Activated CD4-positive, alpha-beta T cell treated with anti-CD3 and anti-CD28 coated beads, Interleukin-2, amount 50 U/mL, for 1 hour (primary cell): ENCODE measurements around the gene PSAP.
"Not testable (repeated sequence)": the region's sequence is repeated elsewhere in the genome, so short reads cannot be mapped to it uniquely, and the experiment has no call there.

ENCODE experiments used
- DNase-seq: peaks from one replicate; pipeline ENCODE4 v3.0.0-alpha.2; 2020

The PSAP gene

GRCh38 chr10:71873582-71874211 lies 22.6 kb upstream of the PSAP start:
- DNase-seq: no peak

DNA sequence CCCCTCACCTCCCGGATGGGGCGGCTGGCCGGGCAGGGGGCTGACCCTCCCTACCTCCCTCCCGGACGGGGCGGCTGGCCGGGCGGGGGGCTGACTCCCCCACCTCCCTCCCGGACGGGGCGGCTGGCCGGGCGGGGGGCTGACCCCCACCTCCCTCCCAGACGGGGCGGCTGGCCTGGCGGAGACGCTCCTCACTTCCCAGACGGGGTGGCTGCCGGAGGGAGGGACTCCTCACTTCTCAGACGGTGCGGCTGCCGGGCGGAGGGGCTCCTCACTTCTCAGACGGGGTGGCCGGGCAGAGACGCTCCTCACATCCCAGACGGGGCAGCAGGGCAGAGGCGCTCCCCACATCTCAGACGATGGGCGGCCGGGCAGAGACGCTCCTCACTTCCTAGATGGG lies 18.6 kb upstream of the PSAP start:
- DNase-seq: not testable (repeated sequence)

DNA sequence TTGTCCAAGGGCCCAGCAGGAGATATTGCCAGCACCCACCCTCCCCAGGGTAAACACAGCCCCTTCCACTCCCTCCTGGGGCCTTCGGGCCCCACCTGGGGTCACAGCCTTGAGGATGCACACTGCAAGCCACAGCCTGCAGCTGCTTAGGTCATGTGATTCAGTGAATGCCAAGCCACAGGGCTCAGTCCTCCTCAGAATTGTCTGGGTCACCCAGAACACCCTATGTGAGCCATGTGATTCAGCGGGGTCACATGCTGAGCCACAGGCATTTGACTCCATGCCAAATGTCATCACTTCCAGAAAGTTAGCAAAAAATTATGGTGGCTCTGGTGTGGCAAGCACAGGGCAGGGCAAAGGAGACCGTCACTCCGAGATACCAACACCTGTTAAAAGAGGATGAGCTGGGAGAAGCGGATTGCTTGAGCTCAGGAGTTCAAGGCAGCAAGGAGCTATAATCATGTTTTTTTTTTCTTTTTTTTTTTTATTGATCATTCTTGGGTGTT lies 17.2 kb upstream of the PSAP start:
- DNase-seq: no peak

DNA sequence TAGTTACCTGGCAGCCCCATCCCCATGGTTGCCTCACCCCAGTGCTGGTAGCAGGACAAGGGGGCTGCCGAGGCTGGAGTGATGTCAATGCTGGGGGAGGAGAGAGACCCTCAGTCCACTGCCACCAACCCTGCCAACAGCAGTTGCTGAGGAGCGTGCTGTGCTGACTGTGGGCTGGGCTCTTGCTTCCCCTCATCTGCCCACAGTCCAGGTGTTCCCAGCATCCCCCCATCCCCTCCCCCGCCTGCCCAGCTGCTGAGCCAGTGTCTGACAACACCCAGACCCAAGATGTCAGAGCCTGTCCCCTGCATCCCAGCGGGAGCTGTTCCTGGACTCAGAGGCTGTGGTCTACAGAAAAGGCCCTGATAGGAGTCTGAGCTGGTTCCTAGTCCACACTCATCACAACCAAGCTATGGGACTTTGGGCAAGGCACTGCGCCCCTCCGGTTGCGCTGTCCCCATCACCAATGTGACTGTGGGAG lies 14.6 kb upstream of the PSAP start:
- DNase-seq: no peak

DNA sequence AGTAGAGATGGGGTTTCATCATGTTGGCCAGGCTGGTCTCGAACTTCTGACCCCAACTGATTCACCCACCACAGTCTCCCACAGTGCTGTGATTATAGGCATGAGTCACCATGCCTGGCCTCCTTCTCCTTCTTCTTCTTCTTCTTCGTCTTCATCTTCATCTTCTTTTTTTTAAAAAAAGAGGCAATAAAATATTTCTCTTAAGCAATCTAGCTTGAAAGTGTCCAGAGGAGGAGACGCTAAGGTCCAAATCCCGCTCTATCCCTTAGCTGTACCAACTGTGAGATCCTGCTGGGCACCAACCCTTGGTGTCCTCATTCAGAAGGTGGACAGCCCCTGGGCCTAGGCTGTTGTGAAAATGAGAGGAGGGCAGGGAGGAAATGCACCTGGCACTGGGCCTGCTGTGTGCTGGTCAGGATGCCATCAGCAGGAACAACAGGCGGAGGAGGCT lies 13.9 kb upstream of the PSAP start:
- no peak for DNase-seq

GRCh38 chr10:71863203-71863602 lies 12.2 kb upstream of the PSAP start:
- DNase-seq: no peak

DNA sequence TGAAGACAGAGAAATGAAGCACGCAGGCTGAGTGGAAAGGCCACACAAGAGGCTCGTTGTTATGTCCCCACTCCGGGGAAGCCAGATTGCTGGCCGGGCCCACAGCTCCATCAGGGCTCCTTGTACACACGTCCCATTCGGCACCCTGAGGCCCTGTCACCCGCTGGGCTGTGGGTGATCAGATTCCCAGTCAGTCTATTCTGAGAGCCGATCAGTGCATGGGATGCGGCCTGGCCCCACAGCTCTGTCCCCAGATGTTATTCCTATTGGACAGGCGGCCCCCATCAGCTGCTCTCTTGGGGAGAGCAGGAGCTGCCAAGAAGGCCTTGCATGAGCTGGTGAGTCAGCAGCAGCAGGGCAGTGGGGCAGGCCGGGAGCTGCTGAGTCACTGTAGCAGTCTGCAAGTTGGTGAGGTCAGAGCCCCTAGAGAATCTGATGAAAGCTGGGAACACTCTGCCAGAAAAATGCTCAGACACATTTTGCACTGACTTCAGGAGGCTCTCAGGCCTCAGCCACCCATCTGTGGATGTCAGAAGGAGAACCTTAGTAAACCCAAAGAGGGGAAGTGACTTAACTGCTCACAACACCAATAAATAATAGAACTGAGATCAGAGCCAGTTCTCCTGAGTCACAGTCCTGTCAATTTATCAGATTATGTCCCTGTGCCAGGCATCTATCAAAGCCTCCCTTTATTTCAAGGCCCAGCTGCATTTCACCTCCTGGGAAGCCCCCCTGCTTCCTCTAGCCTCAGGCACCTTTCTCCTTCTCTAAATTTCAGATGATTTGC lies 9.4 kb upstream of the PSAP start:
- DNase-seq: no peak

DNA sequence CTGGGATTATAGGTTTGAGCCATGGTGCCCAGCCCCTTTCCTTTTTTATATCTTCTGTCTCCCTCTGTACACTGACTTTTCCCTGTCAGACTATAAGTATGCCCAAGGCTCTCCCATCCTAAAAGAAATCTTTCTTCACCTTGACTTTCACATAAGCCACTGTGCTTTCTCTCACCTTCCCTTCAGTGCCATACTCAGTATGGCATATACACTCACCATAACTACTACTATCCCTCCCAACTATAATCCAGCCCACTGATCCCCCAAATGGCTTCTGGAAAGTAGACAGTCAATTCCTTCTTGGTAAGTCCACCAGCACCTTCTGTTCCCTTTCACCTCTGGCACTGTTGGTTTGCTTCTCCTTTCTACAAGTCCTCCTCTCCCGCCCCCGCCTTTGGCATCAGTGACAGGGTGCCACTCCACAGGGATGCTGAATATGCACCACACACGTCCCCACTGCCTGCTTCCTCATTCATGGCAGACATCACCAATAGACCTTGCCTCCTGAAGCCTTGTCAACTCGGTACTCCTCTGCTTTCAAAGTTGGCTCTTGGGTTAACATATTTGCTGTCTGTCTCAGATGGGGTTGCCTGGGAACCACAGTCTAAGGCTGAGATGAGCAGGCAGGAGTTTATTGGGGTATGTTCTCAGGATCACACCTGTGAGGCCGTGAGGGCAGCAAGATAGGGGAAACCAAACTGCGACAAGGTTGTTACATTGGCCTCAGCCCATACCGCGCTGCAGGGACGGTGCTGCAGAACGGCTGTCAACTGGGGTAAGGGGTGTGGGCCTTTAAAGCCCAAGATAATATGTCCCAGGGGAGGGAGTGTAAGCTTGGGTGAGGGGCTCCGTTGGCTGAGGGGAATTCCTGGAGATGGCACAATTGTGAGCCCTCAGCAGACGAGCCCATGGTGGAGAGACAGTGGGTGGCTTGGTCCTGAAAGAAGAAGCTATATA lies 7.2 kb upstream of the PSAP start:
- DNase-seq: no peak

- DNase-seq: no peak
Observed at GRCh38 chr10:71856619-71857018, 5.6 kb upstream of the PSAP start.

DNA sequence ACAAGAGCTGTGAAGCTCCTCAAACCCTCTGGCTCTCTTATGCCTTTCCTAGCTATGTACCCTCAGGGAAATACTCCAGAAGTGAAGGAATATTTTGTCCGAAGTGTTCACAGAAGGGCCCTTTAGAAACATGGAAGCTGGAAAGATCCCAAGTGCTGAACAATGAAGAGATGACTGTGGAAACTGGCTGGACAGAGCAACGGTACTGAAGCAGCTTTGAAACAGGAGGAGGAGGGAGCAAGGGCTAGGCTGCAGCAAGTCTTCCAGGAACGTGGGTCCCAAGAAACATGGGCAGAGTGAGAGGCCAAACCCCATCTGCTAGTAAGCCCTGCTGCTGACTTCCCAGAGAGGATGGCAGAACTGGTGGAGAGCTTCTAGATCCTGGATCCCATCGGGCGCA lies 3.0 kb upstream of the PSAP start:
- no peak for DNase-seq

DNA sequence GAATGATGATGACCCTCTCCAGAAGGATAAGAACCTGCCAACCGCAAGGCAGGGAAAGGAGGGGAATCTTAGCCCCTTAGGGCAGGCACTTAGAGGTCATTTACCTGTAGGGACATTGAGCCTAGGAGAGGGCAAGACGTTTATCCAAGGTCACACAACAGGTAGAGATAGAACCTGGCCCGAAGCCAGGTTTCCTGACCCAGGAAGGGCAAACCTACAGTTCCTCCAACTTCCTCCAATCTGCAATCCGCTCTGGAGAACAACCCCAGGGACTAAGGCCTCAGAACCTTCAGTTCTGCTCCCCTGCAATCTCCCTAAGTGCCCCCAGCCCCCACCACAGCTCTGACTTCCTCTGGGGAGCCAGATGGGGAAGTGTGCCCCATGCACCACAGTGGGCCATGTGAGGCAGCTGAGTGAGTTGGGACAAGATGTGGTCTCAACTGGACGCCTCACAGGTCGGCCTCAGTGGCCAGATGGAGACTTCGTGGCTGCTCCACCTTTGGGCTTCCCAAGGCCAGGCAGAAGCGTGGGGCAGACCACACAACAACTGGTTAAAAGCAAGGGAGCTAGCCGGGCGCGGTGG lies 1.4 kb upstream of the PSAP start:
- DNase-seq: no peak

DNA sequence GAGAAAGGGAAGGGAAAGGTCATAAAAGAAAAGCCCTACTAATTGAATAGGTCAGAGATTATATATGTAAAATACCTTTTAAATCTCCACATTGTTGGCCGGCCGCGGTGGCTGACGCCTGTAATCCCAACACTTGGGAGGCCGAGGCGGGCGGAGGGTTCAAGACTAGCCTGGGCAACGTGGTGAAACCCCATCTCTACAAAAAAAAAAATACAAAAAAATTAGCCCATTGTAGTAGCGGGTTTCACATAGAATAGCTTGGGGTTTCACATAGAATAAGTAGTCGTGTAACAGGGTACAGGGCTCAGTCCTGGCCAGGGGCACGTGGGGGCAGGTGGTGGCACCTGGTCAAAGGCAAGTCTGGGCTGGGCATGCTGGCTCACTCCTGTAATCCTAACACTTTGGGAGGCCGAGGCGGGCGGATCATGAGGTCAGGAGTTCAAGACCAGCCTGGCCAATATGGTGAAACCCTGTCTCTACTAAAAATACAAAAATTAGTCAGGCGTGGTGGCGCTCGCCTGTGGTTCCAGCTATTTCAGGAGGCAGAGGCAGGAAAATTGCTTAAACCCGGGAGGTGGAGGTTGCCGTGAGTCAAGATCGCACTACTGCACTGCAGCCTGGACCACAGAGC lies 529 bp upstream of the PSAP start:
- not testable (repeated sequence) for DNase-seq

DNA sequence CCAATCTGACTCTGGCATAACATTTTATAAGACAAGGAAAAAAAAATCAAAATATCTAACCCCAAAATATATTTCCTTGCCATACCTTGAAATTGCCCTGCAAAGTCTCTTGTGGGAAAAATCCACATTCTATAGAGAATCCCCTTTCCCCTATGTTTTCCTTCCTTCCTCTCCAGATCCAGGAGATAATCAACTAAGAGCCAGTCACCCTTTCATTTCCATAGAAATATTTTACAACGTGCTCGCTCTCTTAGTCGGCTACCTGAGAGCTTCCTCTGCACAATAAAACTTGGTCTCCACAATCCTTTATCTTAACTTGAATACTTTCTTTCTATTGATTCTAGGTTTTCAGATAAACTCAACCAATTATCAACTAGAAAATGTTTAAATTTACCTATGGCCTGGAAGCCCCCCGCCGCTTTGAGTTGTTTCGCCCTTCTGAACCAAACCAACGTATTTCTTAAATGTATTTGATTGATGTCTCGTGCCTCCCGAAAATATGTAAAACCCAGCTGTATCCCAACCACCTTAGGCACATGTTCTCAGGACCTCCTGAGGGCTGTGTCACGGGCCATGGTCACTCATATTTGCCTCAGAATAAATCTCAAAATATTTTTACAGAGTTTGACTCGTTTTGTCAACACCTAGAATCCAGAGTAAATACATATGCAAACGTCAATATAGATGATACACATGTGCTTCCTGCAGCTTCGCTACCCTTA lies 869 bp downstream of the PSAP start:
- no peak for DNase-seq

DNA sequence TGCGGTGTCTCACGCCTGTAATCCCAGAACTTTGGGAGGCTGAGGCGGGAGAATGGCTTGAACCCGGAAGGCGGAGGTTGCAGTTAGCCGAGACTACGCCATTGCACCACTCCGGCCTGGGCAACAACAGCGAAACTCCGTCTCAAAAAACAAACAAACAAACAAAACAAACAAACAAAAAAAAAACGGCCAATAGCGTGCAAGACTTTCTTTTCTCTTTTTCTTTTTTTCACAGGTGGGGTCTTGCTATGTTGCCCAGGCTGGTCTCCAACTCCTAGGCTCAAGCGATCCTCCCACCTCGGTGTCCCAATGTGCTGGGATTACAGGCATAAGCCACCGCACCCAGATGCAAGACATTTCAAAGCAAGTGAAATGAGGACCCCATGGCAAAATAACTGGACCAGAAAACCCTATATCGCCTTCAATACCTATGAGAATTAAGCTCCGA lies 1.6 kb downstream of the PSAP start:
- DNase-seq: no peak

GRCh38 chr10:71848325-71849275 lies 2.5 kb downstream of the PSAP start:
- DNase-seq: no peak

GRCh38 chr10:71847418-71847817 lies 3.6 kb downstream of the PSAP start:
- DNase-seq: no peak

- DNase-seq: no peak
Observed at GRCh38 chr10:71846816-71847215, 4.2 kb downstream of the PSAP start.

- DNase-seq: no peak
Observed at GRCh38 chr10:71845410-71846405, 5.3 kb downstream of the PSAP start.

DNA sequence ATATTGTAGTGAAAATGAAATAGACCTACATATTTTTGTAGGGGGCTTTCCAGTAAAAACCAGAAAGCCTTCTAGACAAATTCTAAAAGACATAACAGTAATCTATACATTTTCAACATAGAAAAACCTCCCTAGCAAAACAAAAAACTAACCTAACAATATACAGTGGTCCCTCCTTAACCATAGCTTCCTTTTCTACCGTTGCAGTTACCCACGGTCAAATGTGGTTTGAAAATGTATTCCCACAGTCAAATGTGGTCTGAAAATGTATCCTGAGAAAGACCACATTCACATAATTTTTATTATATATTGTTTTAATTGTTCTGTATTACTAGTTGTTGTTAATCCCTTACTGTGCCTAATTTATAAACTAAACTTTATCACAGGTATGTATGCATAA lies 6.4 kb downstream of the PSAP start:
- DNase-seq: no peak
